Adrenal gland (tissue), 5 donors: ENCODE results near the gene SAMD9L.

Source experiments
- CTCF ChIP-seq, 6 experiments: fragments of 450-650 bp in 4 of 6; fragments of 200-600 bp in 2 of 6; sonication (generic) in 1 of 6; IDR thresholded peaks; 1 replicate in 5 of 6; 2 replicates in 1 of 6; pipeline versions ENCODE4 v1.5.1 to v1.8.0; 2016 to 2021; ENCODE audit warnings: antibody characterized with exemption in 6 of 6, mild to moderate bottlenecking in 2 of 6, moderate library complexity in 1 of 6
- POLR2A ChIP-seq, 2 donors: fragments of 450-650 bp; IDR thresholded peaks; one replicate each; pipeline ENCODE4 v1.6.1; 2017; ENCODE audit warnings: antibody characterized with exemption in 2 of 2, mild to moderate bottlenecking in 2 of 2, moderate library complexity in 1 of 2
- donor health status: DM: no; HTN: no; CAD: no.

GRCh38 chr7:93115796-93116195 lies 32.4 kb downstream of the SAMD9L start:
- TF ChIP-seq CTCF (IDR thresholded peaks at IDR 0.05) (no peak), POLR2A (IDR thresholded peaks at IDR 0.05) (no peak)
